CD4-positive, CD25-positive, alpha-beta regulatory T cell (primary cell): ENCODE results near the gene POLR2J. TPM values are rescaled to one million over a fixed set of nuclear protein-coding genes. Genes with fewer than 3 reads are reported as not detected.

ENCODE experiments used
- ATAC-seq, 2 donors: fragments of 150-1000 bp; cut with Tn5 transposase; one replicate each; pipeline ENCODE4 v1.10.0; 2021; ENCODE audit warnings: low read depth in 2 of 2, moderate number of reproducible peaks in 2 of 2, moderate library complexity in 1 of 2
- DNase-seq, 3 donors: peaks; one replicate each; pipeline versions ENCODE4 v3.0.0 to v3.0.0-alpha.2; 2012 to 2022; ENCODE audit warnings: mixed read lengths in 1 of 3
- H3K27ac ChIP-seq: one replicate; pipeline ENCODE4 v1.7.0; 2013; ENCODE audit warnings: mild to moderate bottlenecking, low read length; ENCODE audit not compliant: insufficient read depth, poor library complexity, severe bottlenecking
- H3K27me3 ChIP-seq: one replicate; pipeline ENCODE4 v1.7.0; 2013; ENCODE audit warnings: low read length; ENCODE audit not compliant: control insufficient read depth, insufficient read depth
- H3K36me3 ChIP-seq: one replicate; pipeline ENCODE4 v1.7.0; 2013; ENCODE audit warnings: mild to moderate bottlenecking, low read length, moderate library complexity; ENCODE audit not compliant: control insufficient read depth, insufficient read depth
- H3K4me1 ChIP-seq: 2 replicates; pipeline ENCODE4 v1.7.0; 2013; ENCODE audit warnings: mild to moderate bottlenecking, low read length; ENCODE audit not compliant: insufficient read depth, control insufficient read depth, poor library complexity, severe bottlenecking
- H3K4me3 ChIP-seq: one replicate; pipeline ENCODE4 v1.7.0; 2013; ENCODE audit warnings: low read depth, mild to moderate bottlenecking, low read length, moderate library complexity
- H3K9me3 ChIP-seq, 2 experiments: 1 replicate in 1 of 2; 2 replicates in 1 of 2; pipeline ENCODE4 v1.7.0; 2013; ENCODE audit warnings: low read length in 2 of 2, mild to moderate bottlenecking in 1 of 2, moderate library complexity in 1 of 2; ENCODE audit not compliant: control insufficient read depth in 2 of 2
- H3K27ac Mint-ChIP-seq, 3 donors: one replicate each; pipeline ENCODE4 v1.8.0; 2020 to 2022; ENCODE audit warnings: mild to moderate bottlenecking in 3 of 3, mixed read lengths in 3 of 3, moderate library complexity in 2 of 3
- H3K27me3 Mint-ChIP-seq: one replicate; pipeline ENCODE4 v1.8.0; 2022; ENCODE audit warnings: mild to moderate bottlenecking, mixed read lengths
- H3K36me3 Mint-ChIP-seq: one replicate; pipeline ENCODE4 v1.8.0; 2020; ENCODE audit warnings: mixed read lengths
- H3K4me1 Mint-ChIP-seq, 4 donors: one replicate each; pipeline ENCODE4 v1.8.0; 2020 to 2022; ENCODE audit warnings: mixed read lengths in 4 of 4, mild to moderate bottlenecking in 1 of 4
- H3K4me3 Mint-ChIP-seq, 4 donors: one replicate each; pipeline ENCODE4 v1.8.0; 2020 to 2022; ENCODE audit warnings: mild to moderate bottlenecking in 4 of 4, mixed read lengths in 4 of 4, moderate library complexity in 3 of 4
- H3K9me3 Mint-ChIP-seq, 7 donors: one replicate each; pipeline ENCODE4 v1.8.0; 2020 to 2022; ENCODE audit warnings: mixed read lengths in 7 of 7, mild to moderate bottlenecking in 3 of 7, moderate library complexity in 2 of 7
- polyA plus RNA-seq, 4 donors: library from polyadenylated mRNA; unstranded; fragments of 300-500 nt; fragmentation: Illumina TruSeq; gene quantifications; one replicate each; pipeline ENCODE4 v1.2.3, GENCODE V29; 2021
- total RNA-seq: library from RNA; stranded (reverse); gene quantifications from one replicate; pipeline ENCODE4 v1.2.3, GENCODE V29; 2022

The POLR2J gene
- total and polyA plus RNA-seq, 5 donors from 2014 or later, result 39.1 to 109 (median 104) TPM

DNA sequence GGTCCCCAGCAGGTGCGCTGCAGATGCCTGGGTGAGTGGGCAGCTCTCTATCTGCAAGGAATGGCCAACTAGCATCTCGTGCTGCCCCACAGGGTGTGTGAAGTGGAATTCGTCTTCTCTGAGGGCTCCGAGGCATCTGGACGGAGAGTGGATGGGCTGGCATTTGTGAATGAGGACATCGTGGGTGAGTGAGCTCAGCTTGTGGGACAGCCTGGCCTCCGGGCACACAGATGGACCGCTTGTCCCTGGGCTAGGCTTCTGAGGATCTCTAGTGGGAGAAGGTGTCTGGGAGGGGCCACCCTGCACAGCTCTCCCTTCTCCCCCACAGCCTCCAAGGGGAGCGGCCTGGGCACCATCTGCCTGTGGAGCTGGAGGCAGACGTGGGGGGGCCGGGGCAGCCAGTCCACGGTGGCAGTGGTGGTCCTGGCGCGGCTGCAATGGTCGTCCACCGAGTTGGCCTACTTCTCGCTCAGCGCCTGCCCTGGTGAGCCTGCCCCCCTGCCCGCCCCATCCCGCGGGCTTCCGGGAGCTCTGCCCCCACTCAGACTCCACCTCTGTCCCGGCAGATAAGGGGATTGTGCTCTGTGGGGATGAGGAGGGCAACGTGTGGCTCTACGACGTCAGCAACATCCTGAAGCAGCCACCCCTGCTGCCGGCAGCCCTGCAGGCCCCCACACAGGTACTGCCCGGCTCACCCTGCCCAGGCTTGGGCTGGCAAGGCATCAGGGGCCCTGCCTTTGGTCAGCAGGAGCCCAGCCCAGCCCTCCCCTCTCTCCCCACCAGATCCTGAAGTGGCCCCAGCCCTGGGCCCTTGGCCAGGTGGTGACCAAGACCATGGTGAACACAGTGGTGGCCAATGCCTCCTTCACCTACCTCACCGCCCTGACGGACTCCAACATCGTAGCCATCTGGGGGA lies 6.3 kb downstream of the POLR2J start:
- Histone ChIP-seq H3K36me3 (peaks cover 17% of the 10 kb centered on the region), H3K9me3 (no peaks in the 10 kb centered on the region), H3K4me3 (no peak overlapping the region), H3K27ac (no peak overlapping the region), H3K27me3 (no peaks in the 10 kb centered on the region), H3K4me1 (no peaks in the 10 kb centered on the region)
- Mint-ChIP-seq H3K4me1 (peaks cover 0 to 3% (median under 1%) of the 10 kb centered on the region in 4 donors), H3K27me3 (no peaks in the 10 kb centered on the region), H3K27ac (no peak overlapping the region), H3K36me3 (no peaks in the 10 kb centered on the region), H3K4me3 (peak overlapping the region in 1 of 4 donors; percentile 71), H3K9me3 (no peaks in the 10 kb centered on the region)
- DNase-seq (no peak), ATAC-seq (no peak)

DNA sequence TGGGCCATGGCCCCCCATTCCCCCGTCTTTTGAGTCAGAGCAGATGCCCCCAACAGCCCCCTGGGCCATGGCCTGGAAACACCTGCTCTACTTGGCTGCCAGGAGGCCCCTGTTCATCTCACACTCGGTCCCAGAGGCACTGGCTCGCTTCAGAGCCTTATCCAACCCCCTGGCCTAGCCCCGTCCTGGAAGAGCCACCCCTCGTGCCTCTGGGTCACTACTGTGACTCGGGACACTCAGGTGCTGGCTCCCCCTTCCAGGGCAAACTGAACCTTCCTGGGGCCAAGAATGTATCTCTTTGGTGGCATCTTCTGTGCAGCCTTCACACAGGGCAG lies 7.0 kb downstream of the POLR2J start:
- H3K4me3 ChIP-seq, result no peak overlapping the region
- no peaks in the 10 kb centered on the region for H3K4me1 ChIP-seq
- DNase-seq, result no peak
- Mint-ChIP-seq H3K9me3 (no peaks in the 10 kb centered on the region), H3K36me3 (no peaks in the 10 kb centered on the region), H3K27ac (peak overlapping the region in 1 of 3 donors; percentile 74), H3K4me3 (no peak overlapping the region), H3K4me1 (peaks cover 0 to 6% (median 3%) of the 10 kb centered on the region in 4 donors), H3K27me3 (no peaks in the 10 kb centered on the region)
- H3K36me3 ChIP-seq, result peaks cover 17% of the 10 kb centered on the region
- no peaks in the 10 kb centered on the region for H3K27me3 ChIP-seq
- ATAC-seq, result no peak
- no peaks in the 10 kb centered on the region for H3K9me3 ChIP-seq
- no peak overlapping the region for H3K27ac ChIP-seq

DNA sequence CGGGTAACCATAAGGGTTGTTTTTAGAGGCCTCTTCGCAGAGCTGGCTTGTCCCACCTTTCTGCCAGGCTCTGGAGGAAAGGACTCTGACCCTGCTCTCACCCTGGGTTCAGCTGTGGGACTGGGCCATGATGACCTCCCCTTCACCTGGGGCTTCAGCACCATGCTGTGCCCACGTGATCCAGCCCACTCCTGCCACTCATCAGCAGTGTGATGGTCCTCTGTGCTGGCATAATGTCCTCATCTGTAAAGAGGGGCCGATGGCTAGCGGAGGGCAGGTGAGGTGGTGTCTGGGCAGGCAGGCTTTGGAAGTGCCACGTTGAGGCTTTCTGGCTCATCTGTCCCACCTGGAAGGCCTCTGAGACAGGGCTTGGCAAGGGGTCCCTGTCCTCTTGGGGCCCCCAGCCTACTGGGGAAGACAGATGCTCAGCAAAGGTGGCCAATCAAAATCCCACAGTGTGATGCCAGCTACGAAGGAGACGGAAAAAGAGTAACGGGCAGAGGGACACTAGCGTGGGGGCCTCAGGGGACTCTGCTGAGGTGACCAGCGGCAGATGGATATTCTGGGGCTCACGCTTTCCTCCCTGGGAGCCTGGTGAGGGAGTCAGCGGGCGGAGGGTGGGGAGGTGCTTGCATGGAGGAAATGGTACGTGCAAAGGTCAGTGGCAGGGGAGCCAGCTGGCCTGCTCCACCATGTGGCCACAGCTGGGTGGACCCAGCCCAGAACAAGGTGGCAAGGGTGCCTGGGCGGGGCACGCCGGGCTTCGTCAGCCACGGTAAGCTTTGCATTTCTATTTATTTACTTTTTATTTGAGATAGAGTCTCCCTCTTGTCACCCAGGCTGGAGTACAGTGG lies 8.5 kb downstream of the POLR2J start:
- no peaks in the 10 kb centered on the region for H3K9me3 Mint-ChIP-seq
- H3K36me3 Mint-ChIP-seq, result no peaks in the 10 kb centered on the region
- no peak overlapping the region for H3K4me3 ChIP-seq
- no peak for ATAC-seq
- H3K27me3 ChIP-seq, result no peaks in the 10 kb centered on the region
- no peak overlapping the region for H3K4me3 Mint-ChIP-seq
- H3K4me1 ChIP-seq, result peaks cover 10% of the 10 kb centered on the region
- no peaks in the 10 kb centered on the region for H3K9me3 ChIP-seq
- DNase-seq, result no peak
- H3K4me1 Mint-ChIP-seq, result peaks cover 0 to 21% (median 6%) of the 10 kb centered on the region in 4 donors
- no peak overlapping the region for H3K27ac Mint-ChIP-seq
- H3K27me3 Mint-ChIP-seq, result no peaks in the 10 kb centered on the region
- peaks cover 17% of the 10 kb centered on the region for H3K36me3 ChIP-seq
- H3K27ac ChIP-seq, result no peak overlapping the region

DNA sequence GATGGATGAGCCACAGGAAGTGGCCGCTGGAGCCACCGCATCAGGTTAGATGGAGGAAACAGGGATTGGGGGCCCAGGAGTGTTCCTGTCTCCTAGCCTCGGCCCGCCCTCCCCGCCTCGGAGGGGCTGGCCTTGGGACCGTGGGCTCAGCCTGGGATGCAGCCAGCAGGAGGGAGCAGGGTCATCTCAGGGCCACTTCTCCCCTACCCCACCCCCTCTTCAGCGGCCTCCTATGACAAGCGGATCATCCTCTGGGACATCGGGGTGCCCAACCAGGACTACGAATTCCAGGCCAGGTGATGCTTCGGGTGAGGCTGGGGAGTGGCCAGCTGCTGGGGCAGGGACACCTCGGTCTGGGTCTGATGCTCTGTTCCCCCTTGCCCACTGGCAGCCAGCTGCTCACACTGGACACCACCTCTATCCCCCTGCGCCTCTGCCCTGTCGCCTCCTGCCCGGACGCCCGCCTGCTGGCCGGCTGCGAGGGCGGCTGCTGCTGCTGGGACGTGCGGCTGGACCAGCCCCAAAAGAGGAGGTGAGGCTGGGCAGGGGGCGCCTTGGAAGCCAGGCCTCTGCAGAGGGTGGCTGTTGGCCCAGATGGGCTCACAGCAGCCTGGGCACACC lies 9.3 kb downstream of the POLR2J start:
- Mint-ChIP-seq H3K4me1 (peaks cover 0 to 24% (median 6%) of the 10 kb centered on the region in 4 donors), H3K27ac (no peak overlapping the region), H3K4me3 (no peak overlapping the region), H3K27me3 (no peaks in the 10 kb centered on the region), H3K36me3 (no peaks in the 10 kb centered on the region), H3K9me3 (no peaks in the 10 kb centered on the region)
- Histone ChIP-seq H3K27ac (no peak overlapping the region), H3K4me3 (no peak overlapping the region), H3K4me1 (peaks cover 13% of the 10 kb centered on the region), H3K9me3 (no peaks in the 10 kb centered on the region), H3K36me3 (peaks cover 17% of the 10 kb centered on the region), H3K27me3 (no peaks in the 10 kb centered on the region)
- no peak for ATAC-seq
- DNase-seq, result no peak

DNA sequence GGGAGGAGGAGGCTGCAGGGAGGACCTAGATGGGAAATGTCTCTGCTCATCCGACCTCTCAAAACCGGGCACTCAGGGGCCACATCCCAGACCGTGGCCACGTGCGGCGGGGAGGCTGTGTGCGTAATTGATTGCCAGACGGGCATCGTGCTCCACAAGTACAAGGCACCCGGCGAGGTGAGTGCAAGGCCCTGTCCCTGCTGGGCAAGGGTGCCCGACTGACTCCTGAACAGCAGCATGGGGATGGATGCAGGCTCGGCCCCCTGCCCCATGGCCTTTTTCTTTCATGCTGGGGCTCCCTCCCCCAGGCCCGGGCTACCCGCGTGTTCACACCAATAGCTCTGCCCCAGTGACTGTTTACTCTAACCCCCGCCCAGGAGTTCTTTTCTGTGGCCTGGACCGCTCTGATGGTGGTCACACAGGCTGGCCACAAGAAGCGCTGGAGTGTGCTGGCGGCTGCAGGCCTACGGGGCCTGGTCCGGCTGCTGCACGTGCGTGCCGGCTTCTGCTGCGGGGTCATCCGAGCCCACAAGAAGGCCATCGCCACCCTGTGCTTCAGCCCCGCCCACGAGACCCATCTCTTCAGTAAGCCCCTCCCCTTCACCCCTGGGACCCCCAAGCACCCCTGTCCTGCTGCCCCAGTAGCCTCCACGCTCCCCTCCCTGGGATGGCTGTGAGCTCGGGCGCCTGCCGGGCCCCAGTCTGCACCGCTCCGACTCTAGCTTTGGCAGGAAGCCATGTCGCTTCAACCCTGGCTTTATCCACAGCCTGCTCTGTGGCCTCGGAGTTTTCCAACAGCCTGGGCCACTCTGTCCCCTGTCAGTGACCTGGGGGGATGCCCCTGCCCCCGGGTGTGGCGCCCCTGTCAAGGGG lies 10.0 kb downstream of the POLR2J start:
- H3K27ac Mint-ChIP-seq, result no peak overlapping the region
- peaks cover 0 to 30% (median 7%) of the 10 kb centered on the region in 4 donors for H3K4me1 Mint-ChIP-seq
- no peaks in the 10 kb centered on the region for H3K9me3 Mint-ChIP-seq
- H3K27me3 Mint-ChIP-seq, result no peaks in the 10 kb centered on the region
- no peak for ATAC-seq
- peaks cover 21% of the 10 kb centered on the region for H3K4me1 ChIP-seq
- no peak for DNase-seq
- H3K27ac ChIP-seq, result no peak overlapping the region
- no peaks in the 10 kb centered on the region for H3K9me3 ChIP-seq
- H3K36me3 ChIP-seq, result peaks cover 17% of the 10 kb centered on the region
- H3K4me3 Mint-ChIP-seq, result no peak overlapping the region
- H3K36me3 Mint-ChIP-seq, result no peaks in the 10 kb centered on the region
- H3K4me3 ChIP-seq, result no peak overlapping the region
- H3K27me3 ChIP-seq, result no peaks in the 10 kb centered on the region

DNA sequence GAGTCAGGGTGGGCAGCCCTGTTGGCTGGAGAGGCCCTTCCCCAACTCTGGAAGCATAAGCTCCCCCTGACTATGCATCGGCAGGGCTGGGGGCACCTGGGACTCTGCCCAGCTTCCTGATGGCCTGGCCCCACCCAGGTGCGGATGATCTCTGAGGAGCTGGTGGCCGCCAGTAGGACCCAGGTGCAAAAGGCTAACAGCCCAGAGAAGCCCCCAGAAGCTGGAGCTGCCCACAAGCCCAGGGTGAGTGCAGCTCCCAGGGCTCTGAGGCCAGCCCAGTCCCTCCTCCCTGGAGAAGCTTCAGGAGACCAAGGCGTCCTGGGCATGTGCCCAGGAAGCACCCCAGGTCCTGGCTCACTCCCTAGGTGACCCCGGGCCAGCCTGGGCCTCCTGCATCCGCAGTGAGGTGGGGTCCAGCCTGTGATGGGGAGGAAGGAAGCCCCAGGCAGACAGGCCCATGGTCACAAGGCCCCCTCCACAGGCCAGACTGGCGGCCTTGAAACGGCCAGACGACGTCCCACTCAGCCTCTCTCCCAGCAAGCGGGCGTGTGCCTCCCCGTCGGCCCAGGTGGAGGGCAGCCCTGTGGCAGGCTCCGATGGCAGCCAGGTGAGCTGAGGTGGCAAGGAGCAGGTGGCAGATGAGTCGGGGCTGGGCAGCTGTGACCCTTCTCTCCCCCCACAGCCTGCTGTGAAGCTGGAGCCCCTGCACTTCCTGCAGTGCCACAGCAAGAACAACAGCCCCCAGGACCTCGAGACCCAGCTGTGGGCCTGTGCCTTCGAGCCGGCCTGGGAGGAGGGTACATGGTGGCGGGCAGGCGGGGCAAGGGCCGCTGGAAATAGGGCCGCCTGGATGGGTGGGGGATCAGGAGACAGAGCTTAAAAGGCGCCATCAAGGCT lies 10.9 kb downstream of the POLR2J start:
- Mint-ChIP-seq H3K27ac (no peak overlapping the region), H3K27me3 (no peaks in the 10 kb centered on the region), H3K4me3 (no peak overlapping the region), H3K9me3 (no peaks in the 10 kb centered on the region), H3K4me1 (peaks cover 0 to 36% (median 8%) of the 10 kb centered on the region in 4 donors), H3K36me3 (no peaks in the 10 kb centered on the region)
- no peak for DNase-seq
- no peaks in the 10 kb centered on the region for H3K9me3 ChIP-seq
- H3K27ac ChIP-seq, result no peak overlapping the region
- peaks cover 24% of the 10 kb centered on the region for H3K4me1 ChIP-seq
- H3K27me3 ChIP-seq, result no peaks in the 10 kb centered on the region
- peaks cover 8% of the 10 kb centered on the region for H3K36me3 ChIP-seq
- no peak for ATAC-seq
- no peak overlapping the region for H3K4me3 ChIP-seq
